ENCODE results near the gene ERI3. TPM values are rescaled to one million over a fixed set of nuclear protein-coding genes. Genes with fewer than 3 reads are reported as not detected.

The ERI3 gene
- total and polyA plus RNA-seq, 2 of the 13 experiments (the other 11 are each of a cell fraction or from before 2014, with no cell fraction given) = 35.6 to 35.9 TPM

DNA sequence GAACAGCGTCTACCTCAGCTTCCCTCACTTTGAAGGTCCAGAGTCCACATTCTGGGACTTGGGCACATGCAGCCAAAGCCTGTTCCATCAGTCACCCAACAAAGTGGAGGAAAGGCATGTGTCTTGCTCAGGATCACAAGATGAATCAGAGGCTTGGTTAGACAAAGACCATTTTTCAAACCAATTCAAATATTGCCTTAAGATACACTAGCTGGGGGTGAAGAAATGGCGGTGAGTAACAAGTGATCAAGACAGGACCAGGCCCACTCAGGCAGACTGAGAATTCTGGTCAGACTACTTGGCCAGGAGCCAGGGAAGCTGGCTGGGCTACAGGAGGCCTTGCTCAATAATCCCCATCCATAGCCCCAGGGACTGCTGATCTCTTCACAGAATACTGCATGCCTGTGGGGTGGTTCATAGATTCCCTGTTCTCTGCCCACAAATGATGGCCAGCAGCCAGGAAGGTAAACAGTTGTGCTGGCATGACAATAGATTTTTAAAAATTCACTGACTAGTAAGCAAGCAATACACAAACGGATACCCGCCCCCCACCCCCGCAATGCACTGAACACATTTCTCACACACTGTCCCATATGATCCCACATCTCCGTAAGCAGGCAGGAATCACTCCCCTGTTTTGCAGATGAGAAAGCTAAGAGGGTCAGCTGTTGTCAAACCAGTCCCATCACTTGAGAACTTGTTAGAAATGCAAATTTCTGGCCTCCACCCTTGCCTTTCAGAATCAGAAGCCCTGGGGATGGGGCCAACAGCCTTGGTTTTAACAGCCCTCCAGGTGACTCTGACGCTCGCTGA is 27.2 kb downstream of the ERI3 start (continued):
- TF ChIP-seq CREB1 (IDR thresholded peaks at IDR 0.05) = no peak
- peak; percentile 66 for TF ChIP-seq CREB1 (CRISPR knock-in tag; IDR thresholded peaks at IDR 0.05)
- TF ChIP-seq, protein P1, sequence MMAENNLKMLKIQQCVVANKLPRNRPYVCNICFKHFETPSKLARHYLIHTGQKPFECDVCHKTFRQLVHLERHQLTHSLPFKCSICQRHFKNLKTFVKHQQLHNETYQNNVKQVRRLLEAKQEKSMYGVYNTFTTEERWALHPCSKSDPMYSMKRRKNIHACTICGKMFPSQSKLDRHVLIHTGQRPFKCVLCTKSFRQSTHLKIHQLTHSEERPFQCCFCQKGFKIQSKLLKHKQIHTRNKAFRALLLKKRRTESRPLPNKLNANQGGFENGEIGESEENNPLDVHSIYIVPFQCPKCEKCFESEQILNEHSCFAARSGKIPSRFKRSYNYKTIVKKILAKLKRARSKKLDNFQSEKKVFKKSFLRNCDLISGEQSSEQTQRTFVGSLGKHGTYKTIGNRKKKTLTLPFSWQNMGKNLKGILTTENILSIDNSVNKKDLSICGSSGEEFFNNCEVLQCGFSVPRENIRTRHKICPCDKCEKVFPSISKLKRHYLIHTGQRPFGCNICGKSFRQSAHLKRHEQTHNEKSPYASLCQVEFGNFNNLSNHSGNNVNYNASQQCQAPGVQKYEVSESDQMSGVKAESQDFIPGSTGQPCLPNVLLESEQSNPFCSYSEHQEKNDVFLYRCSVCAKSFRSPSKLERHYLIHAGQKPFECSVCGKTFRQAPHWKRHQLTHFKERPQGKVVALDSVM (CRISPR knock-in tag; IDR thresholded peaks at IDR 0.05) = no peak
- TF ChIP-seq RORA (CRISPR knock-in tag; IDR thresholded peaks at IDR 0.05) = no peak
- peak; percentile 46; the same call in 1 of the 2 replicates for TF ChIP-seq ZGPAT (CRISPR knock-in tag; IDR thresholded peaks at IDR 0.05)

DNA sequence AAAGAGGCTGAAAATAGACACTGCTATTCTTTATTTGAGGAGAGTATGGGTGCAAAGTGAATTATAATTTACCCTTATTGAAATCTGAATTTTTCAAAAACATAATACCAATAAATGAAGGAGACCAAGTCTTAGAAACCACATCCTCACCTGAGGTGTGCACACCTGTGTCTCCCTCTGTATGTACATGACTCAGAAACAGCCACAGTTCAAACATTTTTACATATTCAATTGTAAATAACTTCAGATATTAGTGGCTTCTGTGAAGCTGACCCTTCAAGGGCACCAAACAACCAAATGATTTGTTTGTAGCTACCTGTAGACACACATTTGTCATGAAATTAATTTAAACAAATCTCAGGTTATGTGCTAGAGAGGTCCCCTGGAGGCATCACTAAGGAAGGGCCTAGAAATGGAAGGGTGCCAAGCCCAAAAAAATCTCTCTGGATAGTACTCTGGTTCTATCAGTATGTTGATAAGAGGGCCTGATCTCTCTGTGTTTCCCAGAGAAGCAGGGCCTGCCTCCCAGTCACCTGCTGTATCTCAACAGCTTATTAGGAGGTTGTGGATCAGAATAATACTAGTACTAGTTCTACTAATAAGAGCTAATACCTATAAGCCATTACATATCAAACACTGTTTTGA is 28.1 kb downstream of the ERI3 start:
- FAIRE-seq (no peak), DNase-seq (ENCODE audit: low spot score) (no peak), ATAC-seq (no peak)
- no peak overlapping the region for H3K4me2 ChIP-seq (ENCODE audit: low read depth, low read length)
- no peak overlapping the region for H3K9ac ChIP-seq (ENCODE audit: insufficient read depth, low read depth, low read length)
- H3K36me3 ChIP-seq (replicated peaks in 1 of 2; ENCODE audit: control insufficient read depth in 1 of 2, insufficient read depth in 2 of 2, low read length in 2 of 2) = peaks cover 2 to 11% of the 10 kb centered on the region in 2 experiments; a peak in 1 of 5 replicates
- CTCF ChIA-PET (ENCODE audit: low intra/inter-chr PET ratio, low total read pairs) = no interaction called here
- H3K4me1 ChIP-seq (ENCODE audit: insufficient read depth, low read length) = peaks cover 12% of the 10 kb centered on the region
- H3K79me2 ChIP-seq (ENCODE audit: insufficient read depth, low read length) = no peaks in the 10 kb centered on the region
- no peaks in the 10 kb centered on the region for H4K20me1 ChIP-seq (ENCODE audit: insufficient read depth, low read length)
- intact Hi-C loops (cut with micrococcal nuclease; ENCODE audit: unreplicated experiment) (no loop called here), in situ Hi-C loops (cut with HindIII; ENCODE audit: extremely low pct_ligation_motif_present, low pct_unique_long_range_greater_than_20kb) (no loop called here)
- H3K27ac ChIP-seq (ENCODE audit: extremely low read length, insufficient read depth, low read length) = no peak overlapping the region
- H3K27me3 ChIP-seq (ENCODE audit: control insufficient read depth in 1 of 2, insufficient read depth in 2 of 2, low read length in 2 of 2) = no peaks in the 10 kb centered on the region
- POLR2A ChIA-PET = interaction anchor here (0.7 to 1.9 kb wide), 3 partner anchors 28 to 43 kb away, joined by 3 to 8 read pairs (median 3); partner anchors contain the start of gene ERI3
- no peak overlapping the region for H2AFZ ChIP-seq (ENCODE audit: low read length)
- no TSS peak for BruUV-seq (replicated peaks)
- no peaks in the 10 kb centered on the region for H3K9me3 ChIP-seq (ENCODE audit: low read length)
- no peak overlapping the region for H3K4me3 ChIP-seq (replicated peaks in 1 of 3; ENCODE audit: insufficient read depth in 1 of 3, low read depth in 2 of 3, low read length in 3 of 3)
- TF ChIP-seq, protein P2, sequence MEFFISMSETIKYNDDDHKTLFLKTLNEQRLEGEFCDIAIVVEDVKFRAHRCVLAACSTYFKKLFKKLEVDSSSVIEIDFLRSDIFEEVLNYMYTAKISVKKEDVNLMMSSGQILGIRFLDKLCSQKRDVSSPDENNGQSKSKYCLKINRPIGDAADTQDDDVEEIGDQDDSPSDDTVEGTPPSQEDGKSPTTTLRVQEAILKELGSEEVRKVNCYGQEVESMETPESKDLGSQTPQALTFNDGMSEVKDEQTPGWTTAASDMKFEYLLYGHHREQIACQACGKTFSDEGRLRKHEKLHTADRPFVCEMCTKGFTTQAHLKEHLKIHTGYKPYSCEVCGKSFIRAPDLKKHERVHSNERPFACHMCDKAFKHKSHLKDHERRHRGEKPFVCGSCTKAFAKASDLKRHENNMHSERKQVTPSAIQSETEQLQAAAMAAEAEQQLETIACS (CRISPR knock-in tag; IDR thresholded peaks at IDR 0.05) = no peak
- TF ChIP-seq ZNF674 (CRISPR knock-in tag; IDR thresholded peaks at IDR 0.05; ENCODE audit: low read depth) (no peak), ZNF703 (CRISPR knock-in tag; IDR thresholded peaks at IDR 0.05; ENCODE audit: borderline replicate concordance) (no peak), PREB (CRISPR knock-in tag; IDR thresholded peaks at IDR 0.05) (no peak), ZNF460 (CRISPR knock-in tag; IDR thresholded peaks at IDR 0.05; ENCODE audit: borderline replicate concordance) (no peak), CBX5 (CRISPR knock-in tag; IDR thresholded peaks at IDR 0.05; ENCODE audit: borderline replicate concordance) (no peak), ZNF704 (CRISPR knock-in tag; IDR thresholded peaks at IDR 0.05; ENCODE audit: borderline replicate concordance) (no peak), CEBPB (IDR thresholded peaks at IDR 0.05; ENCODE audit: borderline replicate concordance, low read depth, low read length) (no peak), ZNF562 (CRISPR knock-in tag; IDR thresholded peaks at IDR 0.05; ENCODE audit: borderline replicate concordance) (no peak)
